ENCODE measurements around the gene RTN4R.

RTN4R gene

DNA sequence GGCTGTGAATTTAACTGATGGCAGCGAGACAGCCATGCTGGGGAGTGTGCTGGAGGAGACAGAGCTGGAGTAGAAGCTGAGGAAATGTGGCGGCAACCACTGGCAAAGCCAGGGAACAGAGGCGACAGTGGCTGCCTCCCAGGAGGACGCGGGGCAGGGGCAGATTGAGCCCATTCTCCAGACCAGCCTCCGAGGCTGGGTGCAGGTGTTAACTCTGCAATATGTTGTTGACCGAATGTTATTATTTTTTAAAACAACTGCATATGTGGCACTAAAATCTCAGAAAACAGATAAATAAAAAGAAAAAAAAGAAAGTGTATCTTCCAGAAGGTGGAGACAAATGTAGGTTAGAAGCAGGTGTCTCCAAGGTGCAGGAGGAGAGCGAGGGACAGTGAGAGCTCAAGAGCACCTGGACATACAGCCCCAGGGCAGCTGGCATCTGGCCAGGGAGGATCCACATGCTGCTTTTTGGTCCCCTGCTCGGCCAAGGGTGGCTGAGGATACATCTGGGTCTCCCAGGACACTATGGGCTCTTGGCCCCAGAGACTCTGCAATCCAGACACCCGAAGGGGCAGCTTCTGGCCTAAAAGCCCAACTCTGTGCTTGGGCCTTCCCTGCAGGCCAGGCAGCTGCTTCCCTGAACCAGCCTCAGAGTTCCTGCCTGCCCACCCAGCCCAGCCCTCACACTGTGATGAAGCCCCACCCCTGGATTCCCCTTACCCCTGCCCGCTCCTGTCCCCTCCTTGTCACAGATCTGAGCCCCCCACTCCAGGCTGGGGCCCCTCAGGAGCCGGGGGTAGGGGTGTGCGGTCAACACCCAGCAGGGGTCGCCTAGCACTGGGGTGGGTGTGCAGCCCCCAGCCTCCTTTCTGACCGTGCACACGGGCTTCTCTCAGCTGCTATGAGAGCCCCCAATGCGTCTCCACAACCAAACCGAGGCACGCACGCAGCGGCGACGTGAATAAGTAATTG lies 12.9 kb downstream of the RTN4R start:
- no peak for DNase-seq

DNA sequence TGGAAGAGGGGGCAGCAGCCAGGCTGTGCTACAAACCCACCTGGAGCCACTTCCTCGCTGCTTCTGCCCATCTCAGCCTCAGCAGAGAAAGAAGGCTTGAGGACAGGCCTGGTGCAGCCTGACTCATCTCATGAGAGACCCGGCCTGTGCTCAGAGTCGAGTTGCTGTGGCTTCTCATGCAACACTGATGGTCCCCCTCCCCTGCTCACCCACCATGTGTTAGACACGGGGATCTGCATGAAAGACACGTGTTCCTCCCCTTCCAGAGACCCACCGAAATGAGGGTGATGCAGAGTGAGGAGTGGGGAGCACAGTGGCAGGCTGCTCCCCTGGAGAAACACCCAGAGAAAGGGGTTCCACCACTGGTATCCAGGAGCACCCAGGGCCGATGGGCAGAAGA lies 15.0 kb downstream of the RTN4R start:
- DNase-seq = no peak

DNA sequence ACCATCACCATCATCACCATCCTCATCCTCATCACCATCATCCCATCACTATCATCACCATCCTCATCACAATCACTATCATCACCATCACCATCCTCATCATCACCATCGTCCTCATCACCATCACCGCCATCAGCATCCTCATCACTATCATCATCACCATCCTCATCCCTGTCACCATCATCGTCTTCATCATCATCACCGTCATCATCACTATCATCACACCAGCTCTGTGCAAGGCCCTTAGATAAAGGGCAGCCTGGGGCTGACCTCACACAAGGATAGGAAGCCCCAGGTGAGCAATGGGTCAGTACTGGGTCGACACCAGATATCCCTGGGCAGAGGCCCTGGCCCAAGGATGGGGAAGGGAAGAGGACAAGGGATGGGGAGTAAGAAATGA lies 16.1 kb downstream of the RTN4R start:
- DNase-seq = no peak

DNA sequence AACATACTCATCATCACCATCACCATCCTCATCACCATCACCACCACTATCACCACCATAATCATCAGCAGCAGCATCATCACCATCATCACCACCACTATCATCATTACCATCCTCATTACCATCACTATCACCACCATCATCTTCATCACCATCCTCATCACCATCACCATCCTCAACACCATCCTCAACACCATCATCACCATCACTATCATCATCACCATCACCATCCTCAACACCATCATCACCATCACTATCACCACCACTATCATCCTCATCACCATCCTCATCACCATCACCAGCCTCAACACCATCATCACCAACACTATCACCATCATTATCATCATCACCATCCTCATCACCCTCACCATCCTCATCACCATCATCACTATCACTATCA lies 16.6 kb downstream of the RTN4R start:
- no peak for DNase-seq

DNA sequence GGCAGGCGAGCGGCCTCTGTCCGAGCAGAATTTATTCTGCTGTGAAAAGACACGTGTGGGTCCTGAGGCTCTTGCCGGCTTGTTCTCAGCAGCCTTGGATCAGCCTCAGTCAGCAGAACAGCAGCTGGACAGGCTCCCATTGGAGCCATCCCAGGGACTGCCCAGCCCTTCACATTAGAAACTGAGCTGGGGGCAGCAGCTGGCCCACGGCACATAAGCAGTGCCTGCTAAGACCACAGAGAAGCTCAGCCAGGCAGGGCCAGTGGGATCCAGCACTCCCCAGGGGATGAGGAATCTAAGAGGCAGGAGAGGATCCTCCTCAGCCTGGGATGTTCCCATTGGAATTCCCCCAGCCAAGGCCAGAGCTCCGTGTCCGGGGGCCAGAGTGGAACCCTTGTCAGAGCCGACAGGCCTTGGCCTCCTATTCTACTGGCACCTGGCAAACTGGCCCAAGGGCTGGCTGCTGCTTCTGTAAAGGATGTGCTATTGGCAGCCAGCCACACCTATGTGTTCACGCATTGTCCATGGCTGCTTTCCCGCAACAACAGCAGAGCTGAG lies 18.2 kb downstream of the RTN4R start:
- DNase-seq = no peak

DNA sequence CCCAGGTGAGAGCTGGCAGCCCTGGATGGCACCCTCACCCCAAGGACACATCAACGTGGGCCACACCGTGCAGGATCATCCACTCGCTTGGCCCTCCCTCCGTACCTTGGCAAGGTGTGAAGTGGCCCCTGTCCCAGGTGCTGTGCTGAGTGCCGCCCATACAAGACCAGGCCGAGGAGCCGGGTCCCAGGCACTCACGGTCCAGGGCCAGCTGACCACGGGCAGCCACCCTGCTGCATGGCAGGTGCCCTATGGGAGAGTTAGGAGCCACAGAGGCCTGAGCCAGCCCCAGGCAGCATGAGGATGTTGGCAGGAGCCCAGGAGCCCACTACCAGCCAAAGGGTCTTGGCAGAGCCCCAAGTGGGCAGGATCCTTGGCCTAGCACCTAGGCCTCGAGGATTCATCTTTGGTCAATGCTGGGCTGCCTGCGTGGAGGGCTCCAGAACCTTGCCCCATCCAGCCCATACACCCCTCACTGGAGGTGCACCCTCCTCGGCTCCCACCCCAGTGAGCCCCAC lies 19.6 kb downstream of the RTN4R start:
- DNase-seq = no peak

DNA sequence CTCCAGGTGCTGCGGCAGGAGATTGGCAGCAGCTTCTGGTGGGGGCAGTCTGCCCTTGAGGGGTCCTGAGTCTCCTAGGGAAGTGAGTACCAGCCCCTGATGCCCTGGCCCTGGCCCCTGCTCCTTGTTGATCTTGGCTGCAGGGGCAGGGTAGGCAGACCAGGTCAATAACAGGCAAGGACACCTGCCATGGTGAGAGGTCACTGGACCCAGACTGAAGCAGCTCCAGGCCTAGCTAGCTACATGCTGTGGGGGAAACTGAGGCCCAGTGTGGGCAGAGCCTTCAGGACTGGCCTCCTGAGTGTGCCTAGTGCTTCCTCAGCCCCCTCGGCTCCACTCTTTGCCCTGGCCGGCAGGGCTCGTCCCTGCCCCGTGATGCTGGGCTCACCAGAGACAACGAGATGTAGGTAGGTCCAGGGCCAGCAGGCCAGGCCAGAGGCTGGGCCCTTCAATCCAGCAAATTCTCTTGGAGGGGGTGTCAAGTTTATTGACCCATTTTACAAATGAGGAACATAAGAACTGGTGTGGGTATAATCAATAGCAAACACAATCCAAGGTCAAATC lies 20.4 kb downstream of the RTN4R start:
- no peak for DNase-seq

DNA sequence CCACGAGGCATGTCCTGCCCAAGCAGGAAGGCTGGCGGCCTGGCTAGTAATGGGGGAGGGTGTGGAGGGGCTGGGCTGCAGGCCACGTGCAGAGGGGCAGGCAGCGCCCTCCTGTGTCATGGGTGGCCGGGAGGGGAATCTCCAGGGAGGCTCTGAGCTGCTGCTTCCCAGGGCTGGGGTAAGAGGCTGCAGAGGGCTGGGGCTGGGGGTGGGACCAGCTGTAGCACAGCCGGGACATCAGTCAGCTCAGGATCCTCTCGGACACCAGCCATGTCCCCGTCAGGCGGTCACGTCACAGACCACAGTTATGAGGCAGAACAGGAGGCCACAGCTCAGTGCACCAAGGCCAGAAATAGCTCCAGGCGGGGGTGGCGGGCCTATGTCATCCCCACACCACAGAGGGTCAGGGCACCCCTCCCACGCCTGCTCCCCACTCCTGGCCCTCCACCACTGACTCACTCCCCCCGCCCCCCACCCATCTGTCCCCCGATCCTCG lies 21.1 kb downstream of the RTN4R start:
- DNase-seq = no peak

DNA sequence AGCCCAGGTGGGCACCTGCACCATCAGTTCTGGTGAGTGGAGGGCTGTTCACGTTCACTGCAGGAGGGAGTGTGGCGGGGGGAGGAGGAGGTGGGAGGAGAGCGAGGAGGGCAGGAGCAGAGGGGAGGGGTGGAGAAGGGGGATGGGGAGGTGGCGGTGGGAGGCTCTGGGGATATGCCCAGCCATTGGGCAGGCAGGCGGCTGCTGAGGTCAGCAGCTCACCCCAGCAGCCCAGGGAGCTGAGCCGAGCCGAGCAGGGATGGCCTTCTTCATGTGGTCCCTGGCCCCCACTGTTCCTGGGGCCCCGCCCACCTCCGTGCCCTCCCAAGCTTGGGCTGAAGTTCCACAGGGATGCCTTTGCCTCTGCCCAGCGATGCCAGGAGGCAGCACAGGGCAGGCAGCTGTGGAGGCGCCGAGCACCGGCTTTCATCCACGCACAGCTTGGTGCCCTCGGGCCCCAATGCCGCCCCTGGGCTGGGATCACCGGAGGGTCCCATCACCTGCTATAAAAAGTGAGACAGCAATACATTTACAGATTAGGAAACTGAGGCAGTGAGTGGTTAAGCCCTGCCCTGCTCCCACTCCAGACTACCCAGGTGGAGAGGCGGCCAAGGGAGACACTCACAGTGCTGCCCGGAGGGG lies 21.6 kb downstream of the RTN4R start:
- no peak for DNase-seq

DNA sequence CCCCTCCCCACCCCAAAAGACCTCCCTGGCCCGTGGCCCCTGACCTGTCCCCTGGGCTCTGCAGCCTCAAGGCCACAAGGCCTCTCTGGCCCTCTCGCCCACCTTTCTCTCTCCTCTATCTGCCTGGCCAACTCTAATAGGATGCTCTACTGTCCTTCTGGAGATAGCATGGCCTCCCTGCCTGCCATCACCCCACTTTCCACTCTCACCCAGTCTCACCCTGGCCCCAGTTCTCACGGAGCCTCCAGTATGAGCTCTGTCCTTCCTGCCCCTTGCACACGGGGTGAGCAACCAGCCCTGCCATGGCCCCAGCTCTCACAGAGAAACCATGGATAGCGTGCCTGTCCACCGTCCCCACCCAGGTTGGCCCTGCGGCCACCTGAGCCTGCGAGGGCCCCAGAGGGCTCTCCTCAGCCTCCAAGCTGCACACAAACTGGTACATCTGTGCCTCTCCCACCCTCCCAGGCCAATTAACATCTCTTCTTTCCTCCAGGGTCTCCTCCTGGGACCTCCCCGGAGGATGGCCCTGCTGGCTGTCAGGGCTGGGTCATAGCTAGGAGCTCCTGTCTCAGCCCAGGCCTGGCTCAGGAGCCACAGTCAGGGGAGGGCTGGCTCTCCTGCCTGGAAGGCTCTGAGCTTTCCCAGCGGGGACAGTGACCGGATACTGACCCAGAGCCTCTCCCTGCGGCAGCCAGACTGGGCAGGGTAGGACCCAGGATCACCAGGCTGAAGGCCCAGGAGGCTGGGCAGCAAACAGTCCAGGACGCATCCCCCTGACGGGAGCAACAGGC lies 22.3 kb downstream of the RTN4R start:
- no peak for DNase-seq

DNA sequence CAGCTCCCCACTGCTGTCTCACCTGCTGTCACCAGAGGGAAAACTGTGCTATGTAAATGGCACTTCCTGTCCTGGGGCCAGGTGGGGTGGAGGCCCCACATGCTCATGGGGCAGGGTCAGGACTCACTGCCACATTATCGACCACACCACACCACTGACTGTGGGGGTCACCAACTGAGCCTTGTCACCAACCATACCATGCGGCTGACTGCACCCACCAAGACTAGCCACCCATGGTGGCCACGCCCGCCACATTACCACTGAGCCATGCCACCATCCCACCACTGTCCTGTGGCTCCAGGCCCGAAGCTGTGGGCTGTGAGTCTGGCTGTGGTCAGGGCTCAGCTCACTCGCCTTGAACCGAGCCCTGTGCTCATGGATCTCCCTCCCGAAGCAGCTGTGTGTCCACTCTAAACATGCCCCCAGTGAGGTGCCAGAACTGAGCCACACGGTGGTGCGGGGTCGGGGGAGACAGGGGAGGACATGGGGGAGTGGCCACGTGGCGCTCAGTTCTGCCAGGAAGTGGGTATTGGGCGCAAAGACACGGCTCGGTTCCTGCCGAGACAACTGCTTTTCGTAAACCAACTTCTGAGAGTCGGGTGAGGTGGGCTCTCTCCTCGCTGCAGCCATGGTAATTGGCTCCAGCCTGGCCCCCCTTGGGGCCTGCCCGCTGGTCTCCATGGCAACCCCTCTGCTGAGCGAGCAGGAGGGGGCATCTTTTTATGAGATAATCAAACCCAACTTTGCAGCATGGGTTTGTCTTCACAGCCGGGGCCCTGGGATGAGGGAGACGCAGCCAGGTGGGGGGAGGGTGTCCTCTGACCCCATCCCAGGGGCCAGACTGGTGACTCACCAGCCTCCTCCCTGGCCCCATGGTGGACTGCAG lies 23.2 kb downstream of the RTN4R start:
- DNase-seq = no peak

DNA sequence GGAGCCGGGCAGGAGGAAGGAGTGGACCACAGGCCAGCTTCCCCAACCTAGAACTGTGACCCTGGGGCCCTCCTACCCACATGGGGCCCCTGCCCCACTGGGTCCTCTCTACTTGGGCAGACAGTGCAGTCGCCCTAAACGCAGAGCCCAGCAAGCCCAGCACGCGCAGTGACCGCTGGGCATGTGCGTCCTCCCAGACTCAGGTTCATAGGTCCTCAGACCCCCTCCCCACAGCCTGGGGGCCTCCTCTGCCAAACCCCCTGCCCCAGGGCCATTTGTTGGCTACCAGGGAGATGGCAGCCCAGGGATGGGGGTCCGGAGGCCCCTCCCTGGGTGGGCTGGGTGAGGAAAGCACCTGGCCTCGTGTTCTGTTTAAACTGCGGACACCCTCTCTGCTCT lies 23.9 kb downstream of the RTN4R start:
- DNase-seq = no peak

DNA sequence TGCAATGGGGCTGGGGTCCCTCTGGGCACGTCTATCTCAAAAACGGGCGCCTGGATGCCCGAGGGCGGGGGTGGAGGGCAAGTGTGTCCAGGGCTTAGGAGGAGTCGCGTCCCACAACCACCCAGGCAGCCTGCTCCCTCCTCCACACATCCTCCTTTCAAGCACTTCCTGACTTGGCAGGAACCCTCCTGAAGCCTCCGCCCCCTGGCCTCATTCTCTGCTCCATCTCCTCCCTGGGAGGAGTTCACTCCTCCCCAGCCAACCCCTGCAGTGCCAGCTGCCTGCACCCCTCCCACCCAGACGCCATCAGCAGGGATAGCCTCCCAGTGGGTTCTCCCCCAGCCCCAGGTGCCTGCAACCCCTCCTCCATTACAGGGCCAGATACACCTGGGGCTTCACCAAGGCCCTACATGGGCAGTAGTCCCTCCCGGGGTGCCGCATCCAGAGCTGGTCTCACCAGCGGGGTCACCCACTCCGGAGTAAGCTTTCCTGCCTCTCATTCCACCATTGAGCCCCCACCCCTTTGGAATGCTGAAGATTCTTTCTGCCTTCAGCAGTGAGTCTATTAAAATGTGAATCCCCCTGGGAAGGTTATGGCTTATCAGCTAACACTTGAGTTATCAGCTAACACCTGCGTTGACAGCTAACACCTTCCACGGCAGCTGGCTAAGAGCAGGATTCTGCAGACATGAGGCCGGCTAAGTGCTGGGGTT lies 24.4 kb downstream of the RTN4R start:
- DNase-seq = peak; percentile 93

DNA sequence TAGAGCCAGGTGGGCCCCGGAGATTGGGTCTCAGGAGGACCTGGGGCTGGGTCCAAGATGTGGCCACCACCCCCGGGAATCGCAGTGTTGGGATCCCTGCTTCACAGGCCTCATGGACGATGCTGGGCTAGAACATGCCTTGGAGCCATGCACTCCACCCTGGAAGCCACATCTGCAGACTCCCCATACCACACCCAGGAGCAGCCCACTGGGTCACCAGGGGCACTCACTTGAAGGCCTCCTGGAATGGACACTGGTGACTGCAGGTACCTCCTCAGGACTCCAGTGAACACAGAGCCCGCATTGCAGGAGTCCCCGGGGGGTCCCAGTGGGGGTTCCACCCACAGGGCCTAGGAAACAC lies 25.0 kb downstream of the RTN4R start:
- DNase-seq = no peak

DNA sequence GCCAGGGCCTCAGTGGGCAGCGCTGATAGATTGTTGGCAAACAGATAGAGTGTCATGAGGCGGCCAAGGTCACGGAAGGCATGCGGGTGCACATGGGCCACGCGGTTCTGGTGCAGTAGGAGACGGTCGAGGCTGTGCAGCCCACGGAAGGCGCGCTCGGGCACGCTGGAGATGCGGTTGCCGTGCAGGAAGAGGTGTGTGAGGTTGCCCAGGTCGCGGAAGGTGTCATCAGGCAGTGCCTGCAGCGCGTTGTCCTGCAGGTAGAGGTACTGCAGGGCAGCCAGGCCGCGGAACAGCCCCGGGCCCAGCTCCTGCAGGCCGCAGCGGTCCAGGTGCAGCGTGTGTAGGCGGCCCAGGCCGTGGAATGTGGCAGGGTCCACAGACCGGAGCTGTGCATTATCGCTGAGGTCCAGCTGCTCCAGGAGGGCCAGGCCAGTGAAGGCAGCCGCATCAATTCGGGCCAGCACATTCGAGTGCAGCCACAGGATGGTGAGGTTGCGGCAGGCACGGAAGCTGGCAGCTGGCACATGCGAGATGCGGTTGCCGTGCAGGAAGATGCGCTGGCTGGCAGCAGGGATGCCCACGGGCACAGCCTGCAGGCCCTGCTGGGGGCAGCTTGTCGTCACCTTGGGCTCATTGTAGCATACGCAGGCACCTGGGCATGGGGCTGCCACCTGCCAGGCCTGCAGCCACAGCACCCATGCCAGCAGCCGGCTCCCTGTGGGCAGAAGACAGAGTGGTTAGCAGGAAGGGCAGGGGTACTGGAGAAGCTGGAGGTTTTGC lies 25.5 kb downstream of the RTN4R start:
- DNase-seq = no peak

DNA sequence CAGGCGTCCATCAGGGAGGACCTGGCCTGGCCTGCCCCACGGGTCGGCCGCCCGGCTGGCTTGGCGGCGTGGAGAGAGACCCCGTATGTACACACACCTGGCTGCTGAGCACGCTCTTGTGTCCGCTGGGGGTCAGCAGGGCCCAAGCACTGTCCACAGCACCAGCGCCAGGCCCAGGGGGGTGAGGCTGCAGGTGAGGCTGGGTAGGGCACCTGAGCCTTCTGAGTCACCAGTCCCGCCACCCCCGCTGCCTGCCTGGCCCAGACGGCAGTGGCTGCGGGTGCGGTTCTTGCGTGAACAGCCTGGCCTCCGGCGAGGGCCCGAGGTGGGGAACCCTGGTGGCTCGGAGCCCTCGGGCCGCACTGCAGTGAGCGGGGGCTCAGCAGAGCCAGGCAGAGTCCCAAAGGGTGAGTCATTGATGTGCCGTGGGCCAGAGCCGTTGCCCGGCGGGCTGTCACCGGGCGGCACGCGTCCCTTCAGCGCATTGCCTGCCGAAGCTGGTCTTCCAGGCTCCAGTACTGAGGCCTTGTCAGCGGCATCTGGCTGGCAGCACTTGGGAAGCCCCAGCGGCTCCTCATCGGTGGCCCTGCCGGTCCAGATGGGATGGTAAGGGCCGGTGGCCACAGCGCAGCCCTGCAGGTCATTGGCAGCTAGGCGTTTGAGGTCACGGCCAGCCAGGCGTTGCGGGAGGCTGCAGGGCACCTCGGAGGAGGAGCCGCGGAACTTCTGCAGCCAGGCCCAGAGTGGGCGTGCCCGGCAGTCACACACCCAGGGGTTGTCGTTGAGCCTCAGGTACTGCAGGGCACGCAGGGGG lies 26.3 kb downstream of the RTN4R start:
- no peak for DNase-seq

DNA sequence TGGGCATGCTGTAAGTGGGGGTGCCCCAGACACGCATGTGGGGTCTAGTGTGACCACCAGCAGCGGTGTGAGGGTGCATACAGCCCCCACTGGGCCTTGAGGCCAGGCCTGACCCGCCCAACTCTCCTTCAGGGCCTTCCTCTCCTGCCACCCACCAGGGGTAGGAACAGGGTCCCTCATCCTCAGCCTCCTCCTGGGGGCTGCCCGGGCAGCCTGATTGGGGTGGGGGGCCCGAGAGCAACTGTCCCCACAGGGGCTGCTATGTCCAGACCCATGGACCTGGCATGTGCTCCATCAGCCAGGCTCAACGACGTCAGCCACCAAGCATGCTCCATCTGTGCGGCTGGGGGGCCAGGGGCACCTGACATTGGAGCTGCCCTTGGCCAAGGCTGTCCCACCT lies 27.2 kb downstream of the RTN4R start:
- DNase-seq = no peak

DNA sequence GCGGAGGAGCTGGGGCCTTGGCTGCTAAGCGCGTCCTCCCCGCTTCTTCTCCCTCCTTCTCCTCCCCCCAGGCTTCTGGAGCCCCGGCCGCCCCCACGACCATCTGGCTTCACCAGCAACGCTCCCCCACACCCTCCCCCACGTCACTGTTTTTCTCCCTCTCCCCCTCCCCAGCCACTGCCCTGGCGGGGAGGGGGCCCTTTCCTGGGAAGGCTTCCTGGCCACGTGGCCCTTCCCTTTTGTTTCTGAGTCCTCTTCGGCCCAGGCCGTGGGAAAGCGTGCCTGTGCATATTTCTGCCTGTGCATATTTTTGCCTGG lies 27.7 kb downstream of the RTN4R start:
- DNase-seq = peak; percentile 62

Data from NCI-H2171 (cell line).